ENCODE data around the gene NCK1.

GRCh38 chr3:136852180-136852579 lies 9.8 kb upstream of the NCK1 start:
- TF ChIP-seq FOXA1 (IDR thresholded peaks at IDR 0.05): no peak
- TF ChIP-seq ELF4 (IDR thresholded peaks at IDR 0.05): no peak
- TF ChIP-seq ZNF384 (IDR thresholded peaks at IDR 0.05): no peak
- TF ChIP-seq NFRKB (IDR thresholded peaks at IDR 0.05): no peak
- TF ChIP-seq BHLHE40 (IDR thresholded peaks at IDR 0.05; ENCODE audit: borderline replicate concordance): no peak
- no peak for TF ChIP-seq SP1 (IDR thresholded peaks at IDR 0.05)
- no peak for TF ChIP-seq ARNT (IDR thresholded peaks at IDR 0.05)
- no peak for TF ChIP-seq HDGF (IDR thresholded peaks at IDR 0.05; ENCODE audit: borderline replicate concordance)
- no peak for TF ChIP-seq FOXM1 (IDR thresholded peaks at IDR 0.05; ENCODE audit: borderline replicate concordance)
- no peak for TF ChIP-seq FOXK2 (IDR thresholded peaks at IDR 0.05)
- no peak for TF ChIP-seq SUZ12 (IDR thresholded peaks at IDR 0.05)

Measured in HEK293T (cell line).